ENCODE results near the gene SENP5.
"Not testable (repeated sequence)": the region's sequence is repeated elsewhere in the genome, so short reads cannot be mapped to it uniquely, and the experiment has no call there.

The SENP5 gene

GRCh38 chr3:196942226-196942914 is 74.7 kb downstream of the SENP5 start, which contains the start of gene NCBP2:
TSS of gene NCBP2 (minus strand) at chr3:196942528. CDS start at chr3:196942503, 25 bp downstream.
- peak; percentile 100 for DNase-seq

GRCh38 chr3:196942915-196943277 is 75.2 kb downstream of the SENP5 start:
- DNase-seq, result no peak

GRCh38 chr3:196944037-196944790 is 76.5 kb downstream of the SENP5 start:
- not testable (repeated sequence) for DNase-seq

GRCh38 chr3:196947136-196947859 is 79.6 kb downstream of the SENP5 start:
- DNase-seq, result no peak

DNA sequence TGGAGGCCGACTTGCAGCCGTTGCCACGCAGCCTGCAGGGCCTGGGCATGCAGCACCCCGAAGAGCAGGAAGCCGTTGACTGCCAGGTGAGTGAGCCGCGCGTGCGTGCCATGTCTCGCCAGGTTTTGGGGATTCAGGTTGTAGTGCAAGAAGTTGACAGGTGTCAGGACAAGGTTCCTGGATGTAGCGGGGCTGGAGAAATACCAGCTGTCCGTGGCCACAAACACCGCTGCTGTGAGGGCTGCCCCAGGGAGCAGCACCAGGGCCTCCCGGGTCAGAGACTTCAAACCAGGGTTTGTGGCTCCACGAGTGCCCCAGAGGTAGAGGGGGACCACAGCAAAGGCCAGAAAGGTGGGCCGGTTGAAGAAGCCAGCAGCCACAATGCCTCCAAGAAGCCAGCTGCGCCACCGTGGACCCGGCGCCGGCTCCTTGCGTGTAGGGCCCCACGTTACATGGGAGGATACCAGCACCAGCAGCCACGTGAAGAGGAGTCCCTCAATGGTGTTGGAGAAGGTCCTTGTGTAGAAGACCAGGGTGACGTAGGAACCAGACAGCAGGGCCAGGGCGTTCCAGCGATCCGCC is 80.2 kb downstream of the SENP5 start:
- no peak for DNase-seq

- DNase-seq, result no peak
Observed at GRCh38 chr3:196948442-196949284, 80.9 kb downstream of the SENP5 start.

DNA sequence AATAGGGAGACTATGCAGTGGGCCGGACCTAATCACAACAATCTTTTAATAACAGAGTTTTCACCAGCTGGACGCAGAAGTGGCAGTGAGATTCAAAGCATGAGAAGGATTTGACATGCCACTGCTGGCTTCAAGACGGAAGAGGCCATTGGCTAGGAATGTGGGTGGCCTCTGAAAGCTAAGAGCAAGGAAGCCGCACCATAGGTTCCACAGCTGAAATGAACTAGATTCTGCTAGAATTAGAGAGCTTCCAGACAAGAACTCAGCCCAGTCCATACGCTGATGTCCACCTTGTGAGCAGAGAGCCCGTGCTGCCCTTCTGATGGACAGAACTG is 81.5 kb downstream of the SENP5 start:
- DNase-seq, result no peak

DNA sequence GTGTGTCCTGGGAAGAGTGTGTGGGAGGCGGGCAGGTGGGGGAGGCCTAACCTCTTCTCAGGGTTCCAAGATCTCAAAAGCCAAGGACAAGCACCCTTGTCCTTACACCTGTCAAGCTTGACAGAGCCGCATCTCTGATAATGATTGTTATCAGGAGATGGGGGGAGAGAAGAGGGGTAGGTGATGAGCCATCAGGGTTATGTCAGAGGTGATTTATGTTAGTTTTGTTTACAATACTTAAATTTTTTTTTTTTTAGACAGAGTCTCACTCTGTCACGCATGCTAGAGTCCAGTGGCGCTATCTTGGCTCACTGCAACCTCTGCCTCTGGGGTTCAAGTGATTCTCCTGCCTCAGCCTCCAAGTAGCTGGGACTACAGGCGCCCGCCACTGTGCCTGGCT is 82.0 kb downstream of the SENP5 start:
- DNase-seq, result no peak

GRCh38 chr3:196951371-196951770 is 83.7 kb downstream of the SENP5 start:
- DNase-seq, result no peak

DNA sequence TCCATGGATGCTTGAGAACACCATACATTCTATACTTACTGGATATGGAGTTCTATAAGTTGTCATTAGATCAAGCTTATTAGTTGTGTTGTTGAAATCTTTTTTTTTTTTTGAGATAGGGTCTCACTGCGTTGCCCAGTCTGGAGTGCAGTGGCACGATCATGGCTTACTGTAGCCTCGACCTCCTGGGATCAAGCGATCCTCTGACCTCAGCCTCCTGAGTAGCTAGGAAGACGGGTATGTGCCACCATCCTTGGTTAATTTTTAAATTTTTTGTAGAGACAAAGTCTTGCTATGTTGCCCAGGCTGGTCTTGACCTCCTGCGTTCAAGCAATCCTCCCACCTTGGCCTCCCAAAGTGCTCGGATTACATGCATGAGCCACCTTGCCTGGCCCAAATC is 87.1 kb downstream of the SENP5 start:
- no peak for DNase-seq

DNA sequence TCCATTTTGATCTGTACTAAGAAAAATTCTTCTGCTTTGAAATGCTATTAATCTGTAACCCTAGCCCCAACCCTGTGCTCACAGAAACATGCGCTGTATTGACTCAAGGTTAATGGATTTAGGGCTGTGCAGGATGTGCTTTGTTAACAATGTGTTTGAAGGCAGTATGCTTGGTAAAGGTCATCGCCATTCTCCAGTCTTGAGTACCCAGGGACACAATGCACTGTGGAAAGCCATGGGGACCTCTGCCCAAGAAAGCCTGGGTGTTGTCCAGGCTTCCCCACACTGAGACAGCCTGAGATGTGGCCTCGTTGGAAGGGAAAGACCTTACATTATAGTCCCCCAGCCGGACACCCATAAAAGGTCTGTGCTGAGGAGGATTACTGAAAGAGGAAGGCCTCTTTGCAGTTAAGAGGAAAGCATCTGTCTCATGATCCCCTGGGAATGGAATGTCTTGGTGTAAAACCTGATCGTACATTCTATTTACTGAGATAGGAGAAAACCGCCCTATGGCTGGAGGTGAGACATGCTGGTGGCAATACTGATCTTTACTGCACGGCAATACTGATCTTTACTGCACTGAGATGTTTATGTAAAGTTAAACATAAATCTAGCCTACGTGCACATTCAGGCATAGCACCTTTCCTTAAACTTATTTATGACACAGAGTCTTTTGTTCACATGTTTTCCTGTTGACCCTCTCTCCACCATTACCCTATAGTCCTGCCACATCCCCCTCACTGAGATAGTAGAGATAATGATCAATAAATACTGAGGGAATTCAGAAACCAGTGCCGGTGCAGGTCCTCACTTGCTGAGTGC is 94.6 kb downstream of the SENP5 start:
- DNase-seq, result no peak

DNA sequence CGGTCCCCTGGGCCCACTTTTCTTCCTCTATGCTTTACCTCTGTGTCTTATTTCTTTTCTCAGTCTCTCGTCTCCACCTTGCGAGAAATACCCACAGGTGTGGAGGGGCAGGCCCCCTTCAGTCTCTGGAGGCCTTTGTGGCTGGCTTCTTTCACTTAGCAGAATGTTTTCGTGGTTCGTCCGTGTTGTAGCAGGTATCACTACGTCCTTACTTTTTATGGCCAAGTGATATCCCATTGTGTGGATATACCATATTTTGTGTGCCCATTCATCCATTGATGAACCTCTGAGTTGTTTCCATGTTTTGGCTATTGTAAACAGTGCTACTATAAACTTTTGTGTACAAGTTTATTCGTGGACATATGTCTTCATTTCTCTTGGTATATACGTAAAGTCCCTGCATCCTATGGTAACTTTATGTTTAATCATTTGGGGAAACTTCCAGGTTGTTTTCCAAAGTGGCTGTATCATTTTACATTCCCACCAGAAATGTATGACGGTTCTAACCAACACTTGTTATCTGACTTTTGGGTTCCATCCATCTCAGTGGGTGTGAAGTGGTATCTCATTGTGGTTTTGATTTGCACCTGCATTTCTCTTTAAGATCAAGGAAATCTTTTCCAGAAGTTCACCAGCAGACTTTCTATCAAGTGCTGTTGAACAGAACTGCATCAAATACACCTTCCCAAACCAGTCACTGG is 95.4 kb downstream of the SENP5 start:
- no peak for DNase-seq

GRCh38 chr3:196963631-196963953 is 95.9 kb downstream of the SENP5 start:
- DNase-seq, result no peak

- no peak for DNase-seq
Observed at GRCh38 chr3:196965112-196965803, 97.5 kb downstream of the SENP5 start.

GRCh38 chr3:196965804-196966173 is 98.1 kb downstream of the SENP5 start:
- no peak for DNase-seq

- no peak for DNase-seq
Observed at GRCh38 chr3:196966526-196967401, 99.0 kb downstream of the SENP5 start.

- DNase-seq, result no peak
Observed at GRCh38 chr3:196967412-196968232, 99.9 kb downstream of the SENP5 start.
